HL-60/S4 treated with retinoic acid at 250 ng/mL for 4 days and 3 days (cell line): ENCODE results near the gene LRFN5.
"Not testable (repeated sequence)": the region's sequence is repeated elsewhere in the genome, so short reads cannot be mapped to it uniquely, and the experiment has no call there.

Source experiments
- in situ Hi-C: fragments of 300-500 bp; cut with MboI; formaldehyde crosslinking; loops from 2 replicates; pipeline ENCODE4 v1.7.0; 2022; ENCODE audit warnings: low sequenced_read_pairs

LRFN5 gene

GRCh38 chr14:41636492-41637392, 30.1 kb downstream of the LRFN5 start:
- in situ Hi-C loops: no loop called here

- in situ Hi-C loops: no loop called here
Measured at GRCh38 chr14:41641690-41642089, 35.0 kb downstream of the LRFN5 start.

DNA sequence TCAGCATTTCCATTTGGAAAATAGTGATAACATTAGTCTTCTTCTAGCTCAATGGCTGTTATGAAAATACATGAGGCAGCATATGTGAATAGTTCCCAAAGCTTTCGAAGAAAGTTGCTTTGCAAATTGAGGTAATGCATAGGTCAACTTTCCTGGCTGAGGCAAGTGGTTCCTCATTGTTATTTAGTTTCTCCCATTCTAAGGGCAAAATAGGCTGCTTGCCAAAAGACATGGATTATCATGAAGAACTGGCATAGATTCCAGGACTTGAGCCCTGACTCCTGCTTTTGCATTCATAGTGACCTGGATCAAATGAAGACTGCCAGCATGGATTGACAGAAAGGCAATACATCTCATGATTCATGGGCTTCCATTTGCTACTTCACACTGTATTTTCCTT, 35.7 kb downstream of the LRFN5 start:
- in situ Hi-C loops: no loop called here

DNA sequence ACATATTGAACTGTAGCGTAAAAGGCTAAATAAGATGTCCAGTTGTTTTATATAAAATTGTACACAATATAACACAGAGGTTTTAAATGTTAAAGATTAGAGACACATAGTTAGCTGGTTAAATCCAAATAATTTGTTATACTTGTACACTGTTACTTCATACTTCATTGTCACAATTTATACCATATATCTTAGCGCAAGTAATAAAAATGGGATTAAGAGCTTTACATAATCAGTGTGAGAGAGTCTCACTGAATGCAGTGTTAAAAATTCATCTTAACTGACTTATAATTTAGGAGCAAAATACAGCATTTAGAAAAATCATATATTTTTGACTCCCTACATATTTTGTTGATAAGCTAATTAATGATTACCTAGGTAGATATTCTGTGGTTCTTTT, 36.1 kb downstream of the LRFN5 start:
- in situ Hi-C loops: no loop called here

DNA sequence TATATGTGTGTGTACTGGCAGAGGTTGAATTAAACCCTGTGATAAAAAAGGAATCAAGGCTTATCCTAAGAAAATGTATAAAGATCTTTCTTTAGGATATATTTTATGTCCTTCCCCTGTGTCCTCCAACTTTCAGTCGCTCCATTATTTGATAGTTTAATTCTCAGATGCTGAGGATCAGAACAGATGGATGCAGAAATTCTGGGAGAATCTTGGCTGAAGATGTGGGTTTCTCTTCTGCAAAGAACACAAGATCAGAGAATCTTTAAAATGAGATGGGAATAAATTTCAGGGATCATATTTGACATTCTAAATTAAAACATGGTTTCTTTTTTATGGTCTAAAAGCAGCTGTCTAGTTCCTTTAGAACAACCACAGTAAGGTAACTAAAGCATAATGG, 37.9 kb downstream of the LRFN5 start:
- in situ Hi-C loops: no loop called here

DNA sequence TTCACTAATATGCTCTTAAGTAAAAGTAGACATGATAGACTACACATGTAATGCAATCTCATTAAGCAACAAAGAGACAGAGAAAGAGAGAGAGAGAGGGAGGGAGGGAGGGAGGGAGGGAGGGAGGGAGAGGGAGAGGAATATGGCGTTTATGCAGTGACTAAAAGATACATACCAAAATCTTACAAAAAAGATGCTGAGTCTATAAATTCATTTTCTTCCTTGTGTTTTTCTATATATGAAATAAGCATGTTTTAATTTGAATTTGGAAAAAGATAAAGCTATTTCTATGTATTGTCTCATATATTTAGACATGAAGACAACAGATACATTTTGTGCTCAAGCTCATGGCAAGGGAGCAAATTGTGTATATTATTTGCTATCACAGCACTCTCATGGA, 44.1 kb downstream of the LRFN5 start:
- in situ Hi-C loops: no loop called here

GRCh38 chr14:41654196-41654595, 47.5 kb downstream of the LRFN5 start:
- in situ Hi-C loops: no loop called here

DNA sequence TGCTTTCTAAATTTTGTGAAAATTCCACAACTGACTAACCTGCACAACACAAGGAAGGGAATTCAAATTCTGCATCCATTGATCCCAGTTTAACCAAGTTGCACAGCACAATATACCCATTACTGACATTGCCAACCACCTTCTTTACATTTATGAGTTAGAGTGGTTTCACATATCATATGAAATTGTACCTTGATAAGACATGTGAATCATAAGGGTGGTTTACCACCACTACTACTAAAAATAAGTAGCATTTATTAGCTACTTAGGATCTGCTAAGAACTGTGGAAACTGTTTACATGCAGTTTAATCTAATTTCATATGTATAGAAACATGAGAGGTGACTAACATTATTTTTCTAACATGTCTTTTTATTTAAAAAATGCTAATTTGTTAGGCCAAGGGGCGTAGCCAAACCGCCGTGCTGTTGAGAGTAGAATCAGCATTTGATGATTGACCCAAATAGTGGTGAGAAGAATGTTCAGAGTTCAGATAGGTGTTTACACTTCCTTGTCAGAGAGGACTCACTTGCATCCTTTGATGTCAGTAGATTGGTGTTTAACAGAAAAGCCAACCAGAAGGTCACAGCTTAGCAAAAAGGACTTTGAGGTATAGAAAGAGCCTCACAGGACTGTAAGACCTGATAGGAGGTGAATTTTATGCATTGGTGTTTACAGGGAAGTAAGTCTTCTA, 56.2 kb downstream of the LRFN5 start:
- in situ Hi-C loops: no loop called here

- in situ Hi-C loops: no loop called here
Measured at GRCh38 chr14:41663473-41663850, 56.8 kb downstream of the LRFN5 start.

GRCh38 chr14:41666301-41666700, 59.6 kb downstream of the LRFN5 start:
- in situ Hi-C loops: no loop called here

- in situ Hi-C loops: no loop called here
Measured at GRCh38 chr14:41668356-41668755, 61.7 kb downstream of the LRFN5 start.

GRCh38 chr14:41673601-41674000, 66.9 kb downstream of the LRFN5 start:
- in situ Hi-C loops: not testable (repeated sequence)

- in situ Hi-C loops: not testable (repeated sequence)
Measured at GRCh38 chr14:41674511-41674971, 67.9 kb downstream of the LRFN5 start.

DNA sequence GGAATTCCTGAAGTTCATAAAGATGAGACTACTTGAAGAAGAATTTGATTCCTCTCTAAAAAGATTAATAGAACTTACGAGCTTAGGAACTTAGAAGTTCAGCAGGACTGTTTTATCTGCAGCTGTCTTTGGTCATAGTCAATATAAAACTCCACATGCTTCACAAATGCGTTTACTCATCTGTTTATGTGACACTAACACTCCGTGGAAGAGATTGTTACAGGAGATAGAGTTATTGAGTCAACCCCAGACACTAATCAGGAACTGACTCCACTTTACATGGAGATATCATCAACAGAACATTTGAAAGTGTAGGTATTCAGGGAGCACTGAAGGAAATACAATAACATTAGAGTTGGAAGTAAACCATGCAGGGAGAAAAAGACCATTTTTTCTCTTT, 92.8 kb downstream of the LRFN5 start:
- in situ Hi-C loops: no loop called here

GRCh38 chr14:41718477-41719166, 111.9 kb downstream of the LRFN5 start:
- in situ Hi-C loops: no loop called here

- in situ Hi-C loops: no loop called here
Measured at GRCh38 chr14:41739203-41739602, 132.5 kb downstream of the LRFN5 start.

DNA sequence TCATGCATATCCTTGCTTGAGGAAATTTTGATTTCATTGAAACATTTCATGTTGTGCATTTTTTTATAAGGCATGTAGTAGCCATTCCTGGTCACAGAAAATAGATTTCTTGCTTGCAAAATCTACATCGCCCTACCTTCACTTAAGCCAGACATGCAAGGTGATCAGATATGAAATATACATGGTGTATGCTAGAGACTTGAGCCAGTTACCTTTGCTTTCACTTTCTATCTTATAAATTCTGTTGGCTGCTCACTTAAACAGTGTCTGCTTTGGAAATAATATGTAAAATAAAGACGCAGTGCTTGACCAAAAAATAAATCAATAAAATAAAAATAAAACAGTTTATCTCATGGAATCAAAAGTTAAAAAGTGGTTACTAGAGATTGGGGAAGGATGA, 136.5 kb downstream of the LRFN5 start:
- in situ Hi-C loops: no loop called here

DNA sequence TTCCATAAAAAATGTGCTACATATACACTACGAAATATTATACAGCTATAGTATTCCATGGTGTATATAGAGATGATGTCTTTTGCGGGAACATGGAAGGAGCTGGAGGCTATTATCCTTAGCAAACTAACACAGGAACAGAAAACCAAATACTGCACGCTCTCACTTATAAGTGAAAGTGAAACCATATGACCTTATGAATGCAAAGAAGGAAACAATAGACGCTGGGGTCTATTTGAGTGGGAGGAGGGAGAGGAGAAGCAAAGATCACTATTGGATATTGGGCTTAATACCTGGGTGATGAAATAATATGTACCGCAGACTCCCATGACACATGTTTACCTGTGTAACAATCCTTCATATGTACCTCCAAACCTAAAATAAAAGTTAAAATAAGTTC, 142.8 kb downstream of the LRFN5 start:
- in situ Hi-C loops: no loop called here

- in situ Hi-C loops: not testable (repeated sequence)
Measured at GRCh38 chr14:41750575-41750974, 143.9 kb downstream of the LRFN5 start.

- in situ Hi-C loops: no loop called here
Measured at GRCh38 chr14:41758011-41758665, 151.5 kb downstream of the LRFN5 start.

GRCh38 chr14:41761204-41761603, 154.5 kb downstream of the LRFN5 start:
- in situ Hi-C loops: no loop called here
